ENCODE data around the gene LGR4.

GRCh38 chr11:27456795-27457329, 15.7 kb downstream of the LGR4 start:
- TF ChIP-seq EP300 (IDR thresholded peaks at IDR 0.05; ENCODE audit: low read depth) (no peak), CTCF (IDR thresholded peaks at IDR 0.05) (no peak)
